PC-9 (cell line): ENCODE measurements around the gene SDHA.

Experiments
- CTCF ChIP-seq: fragments of 200-600 bp; sonication (generic); conservative IDR thresholded peaks from 2 replicates; pipeline ENCODE4 v1.6.1; 2017; ENCODE audit warnings: mixed run types, antibody characterized with exemption, mild to moderate bottlenecking, moderate library complexity
- EZH2 ChIP-seq: fragments of 200-600 bp; sonication (generic); IDR thresholded peaks from 2 replicates; pipeline ENCODE4 v1.8.0; 2017; ENCODE audit warnings: antibody characterized with exemption, low read depth

GRCh38 chr5:174876-175465 is 43.1 kb upstream of the SDHA start:
- TF ChIP-seq CTCF (no peak), EZH2 (no peak)
